GM21515 (cell line): ENCODE measurements around the gene SLC35F3.
"Not testable (repeated sequence)": the region's sequence is repeated elsewhere in the genome, so short reads cannot be mapped to it uniquely, and the experiment has no call there.

Experiments used
- ATAC-seq: cut with Tn5 transposase; IDR thresholded peaks from one replicate; pipeline ENCODE4 v1.9.1; 2021; ENCODE audit not compliant: unreplicated experiment

SLC35F3 gene

GRCh38 chr1:234136073-234136472 lies 231.6 kb downstream of the SLC35F3 start:
- no peak for ATAC-seq

DNA sequence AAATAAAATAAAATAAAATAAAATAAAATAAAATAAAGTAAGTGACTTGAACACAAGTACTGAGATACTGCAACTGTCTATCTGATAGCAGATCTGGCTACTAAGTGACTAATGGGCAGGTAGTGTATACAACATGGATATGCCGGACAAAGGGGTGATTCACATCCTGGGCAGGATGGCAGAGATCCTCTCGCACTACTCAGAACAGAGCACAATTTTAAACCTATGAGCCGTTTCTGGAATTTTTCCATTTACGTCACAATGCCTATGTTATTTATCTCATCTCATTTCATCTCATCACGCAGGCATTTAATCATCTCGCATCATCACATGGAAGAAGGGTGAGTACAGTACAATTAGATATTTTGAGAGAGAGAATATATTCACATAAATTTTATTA lies 235.5 kb downstream of the SLC35F3 start:
- ATAC-seq: no peak

DNA sequence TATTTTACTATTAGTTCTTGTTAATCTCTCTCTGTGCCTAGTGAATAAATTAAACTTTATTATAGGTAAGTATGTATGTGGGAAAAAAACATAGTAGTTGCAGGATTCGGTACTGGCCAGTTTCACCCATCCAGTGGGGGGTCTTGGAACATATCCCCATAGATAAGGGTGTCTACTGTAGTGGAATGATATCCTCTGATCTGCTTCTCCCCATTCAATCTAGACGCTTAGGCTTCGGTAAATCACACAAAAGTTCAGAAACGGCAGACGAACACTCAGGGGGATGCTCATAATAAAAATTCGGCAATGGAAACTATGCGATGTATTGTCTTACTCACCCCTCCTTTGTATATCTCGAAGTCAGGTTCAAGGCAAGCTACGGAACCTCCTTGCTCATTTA lies 235.9 kb downstream of the SLC35F3 start:
- ATAC-seq: no peak

- ATAC-seq: no peak
These were observed 236.5 kb downstream of the SLC35F3 start for GRCh38 chr1:234141006-234141405.

DNA sequence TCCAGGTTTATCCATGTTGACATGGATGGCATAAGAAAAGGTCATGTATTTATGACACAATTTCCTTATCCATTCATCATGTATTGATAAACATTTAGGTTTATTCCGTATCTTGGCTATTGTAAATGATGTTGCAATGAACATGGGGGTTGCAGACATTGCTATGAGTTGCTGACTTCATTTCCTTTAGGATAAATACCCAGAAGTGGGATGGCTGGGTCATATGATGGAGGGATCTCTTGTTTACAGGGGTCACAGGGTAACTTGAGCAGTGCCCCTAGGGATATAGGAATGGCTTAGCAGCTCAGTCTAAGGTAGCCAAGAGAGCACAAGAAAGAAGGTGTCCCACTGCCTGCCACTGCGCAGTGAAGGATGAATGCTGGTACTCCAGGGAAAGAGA lies 239.2 kb downstream of the SLC35F3 start:
- no peak for ATAC-seq

GRCh38 chr1:234144901-234145300 lies 240.4 kb downstream of the SLC35F3 start:
- no peak for ATAC-seq

GRCh38 chr1:234148350-234148749 lies 243.9 kb downstream of the SLC35F3 start:
- no peak for ATAC-seq

DNA sequence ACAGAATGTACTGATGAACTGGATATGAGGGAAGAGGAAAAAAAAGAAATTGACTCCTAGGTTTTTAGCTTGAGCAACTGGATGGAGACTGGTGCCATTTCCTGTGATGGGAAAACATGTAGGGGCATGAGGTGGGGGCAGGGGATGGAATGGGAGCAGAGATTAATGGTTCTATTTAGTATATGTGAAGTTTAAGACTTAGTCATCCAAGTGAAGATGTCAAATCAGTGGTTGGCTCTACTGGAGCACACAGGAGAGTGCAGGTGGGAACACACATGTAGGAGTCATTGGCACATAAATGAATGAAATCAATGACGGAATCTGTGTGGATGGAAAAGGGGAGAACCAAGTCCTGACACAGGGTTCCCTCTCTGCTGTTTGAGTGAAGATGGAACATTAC lies 244.3 kb downstream of the SLC35F3 start:
- ATAC-seq: no peak

GRCh38 chr1:234149217-234149616 lies 244.7 kb downstream of the SLC35F3 start:
- no peak for ATAC-seq

DNA sequence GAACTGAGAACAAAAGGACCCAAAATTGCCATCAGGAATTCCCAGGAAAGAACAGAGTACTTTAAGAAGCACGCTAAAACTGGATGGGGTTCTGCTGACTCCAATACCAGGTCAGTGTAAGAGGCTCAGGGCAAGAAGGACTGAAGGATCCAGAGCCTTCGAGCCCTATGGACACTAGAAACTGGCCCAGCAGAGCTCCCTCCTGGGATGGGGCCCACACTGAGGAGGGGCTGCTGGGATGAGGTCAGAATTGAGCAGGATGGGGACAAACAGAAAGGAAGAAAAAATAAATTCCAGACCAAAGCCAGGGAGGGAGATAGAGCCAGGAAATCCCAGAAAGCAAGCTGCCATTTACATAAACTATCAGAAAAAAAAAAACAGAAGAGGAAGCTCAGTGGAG lies 246.4 kb downstream of the SLC35F3 start:
- ATAC-seq: no peak

DNA sequence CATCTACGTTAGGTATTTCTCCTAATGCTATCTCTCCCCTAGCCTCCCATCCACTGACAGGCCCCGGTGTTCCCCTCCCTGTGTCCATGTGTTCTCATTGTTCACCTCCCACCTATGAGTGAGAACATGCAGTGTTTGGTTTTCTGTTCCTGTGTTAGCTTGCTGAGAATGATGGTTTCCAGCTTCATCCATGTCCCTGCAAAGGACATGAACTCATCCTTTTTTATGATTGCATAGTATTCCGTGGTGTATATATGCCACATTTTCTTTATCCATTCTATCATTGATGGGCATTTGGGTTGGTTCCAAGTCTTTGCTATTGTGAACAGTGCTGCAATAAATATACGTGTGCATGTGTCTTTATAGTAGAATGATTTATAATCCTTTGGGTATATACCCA lies 247.9 kb downstream of the SLC35F3 start:
- not testable (repeated sequence) for ATAC-seq

GRCh38 chr1:234154320-234155251 lies 250.1 kb downstream of the SLC35F3 start:
- no peak for ATAC-seq

DNA sequence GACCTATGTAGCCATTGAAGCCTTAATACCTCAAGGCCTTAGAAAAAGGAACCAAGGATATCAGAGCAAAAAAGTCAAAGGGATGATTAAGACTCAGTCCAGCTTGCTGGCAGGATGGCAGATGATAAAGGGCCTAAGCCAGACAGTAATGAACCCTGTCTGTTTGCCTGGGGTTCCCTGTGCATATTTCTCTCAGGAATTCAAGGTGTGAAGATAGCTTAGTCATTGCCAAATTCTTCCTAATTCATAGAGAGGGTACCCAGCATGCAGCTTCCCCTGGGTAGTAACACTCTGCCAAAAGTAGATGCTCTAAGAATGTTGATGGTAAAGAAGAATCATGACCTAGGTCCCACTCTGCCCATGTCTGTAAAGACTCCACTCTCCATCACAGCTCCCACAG lies 258.2 kb downstream of the SLC35F3 start:
- ATAC-seq: no peak

GRCh38 chr1:234163267-234163919 lies 258.9 kb downstream of the SLC35F3 start:
- no peak for ATAC-seq

GRCh38 chr1:234164098-234164709 lies 259.7 kb downstream of the SLC35F3 start:
- ATAC-seq: no peak

DNA sequence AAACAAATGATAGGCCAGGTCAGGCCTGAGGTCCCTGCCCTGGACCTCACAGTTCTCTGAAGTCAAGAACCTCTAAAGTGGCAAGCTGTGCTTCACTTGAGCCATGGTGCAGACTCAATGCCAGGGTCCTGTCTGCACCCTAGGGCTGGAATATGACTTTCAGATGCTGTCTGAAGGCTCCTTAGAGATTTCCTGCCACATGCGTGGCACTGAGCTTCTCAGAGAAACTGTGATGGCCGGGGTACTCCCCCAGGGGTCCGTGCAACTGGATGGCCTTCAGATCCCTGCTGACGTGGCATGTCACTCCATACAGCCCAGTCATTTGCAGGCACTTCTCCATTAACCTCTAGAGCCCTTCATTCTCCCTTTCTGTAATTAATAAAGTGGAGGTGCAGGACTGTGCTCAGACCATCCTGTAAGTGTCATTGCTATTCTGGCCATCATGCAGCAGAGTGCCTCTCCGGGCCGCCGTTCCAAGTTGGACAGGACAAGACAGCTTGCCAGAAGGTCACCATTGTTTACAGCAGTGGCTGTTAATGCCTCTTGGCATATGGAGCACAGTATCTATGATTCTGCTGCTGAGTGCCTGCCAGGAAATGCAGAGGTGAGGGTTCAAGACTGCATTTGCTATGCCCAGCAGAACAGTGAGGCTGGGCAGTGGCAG lies 263.7 kb downstream of the SLC35F3 start:
- no peak for ATAC-seq

GRCh38 chr1:234169161-234169849 lies 264.8 kb downstream of the SLC35F3 start:
- ATAC-seq: no peak

DNA sequence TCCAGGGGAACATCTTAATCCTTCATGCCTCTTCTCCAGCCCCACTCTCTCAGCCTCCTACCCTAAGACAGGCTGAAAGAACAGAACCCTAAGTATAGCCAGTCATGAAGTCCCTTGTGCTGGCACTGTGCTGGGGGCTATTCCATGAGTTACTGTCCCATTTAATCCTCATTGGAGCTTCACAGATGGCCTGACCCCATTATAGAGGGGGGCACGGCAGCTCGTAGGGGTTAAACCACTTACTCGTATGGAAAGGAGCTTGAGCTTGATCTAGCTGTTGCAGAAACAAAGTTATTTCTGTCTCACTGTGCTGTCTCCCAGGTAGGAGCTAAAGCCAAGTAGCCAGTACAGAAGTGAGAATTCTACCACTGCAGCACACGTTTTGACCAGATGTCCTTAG lies 265.6 kb downstream of the SLC35F3 start:
- no peak for ATAC-seq

DNA sequence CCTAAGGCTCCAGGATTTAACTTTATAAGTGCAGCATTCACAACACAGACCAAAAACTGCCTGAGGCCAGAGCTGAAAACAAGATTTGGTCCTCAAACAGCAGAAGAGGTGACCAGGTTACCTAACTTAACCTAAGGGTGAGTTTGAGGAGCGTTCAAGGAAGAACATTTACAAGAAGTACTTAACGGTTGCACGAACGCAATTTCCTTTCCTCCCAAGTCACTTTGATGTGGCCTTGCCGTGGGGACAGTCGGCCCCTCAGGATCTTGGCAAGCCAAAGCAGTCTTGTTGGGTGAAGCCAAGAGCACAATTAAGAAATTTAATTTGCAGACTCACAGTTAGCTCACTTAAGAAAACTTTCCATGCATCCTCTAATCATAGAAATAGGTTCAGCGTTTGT lies 266.1 kb downstream of the SLC35F3 start:
- no peak for ATAC-seq

DNA sequence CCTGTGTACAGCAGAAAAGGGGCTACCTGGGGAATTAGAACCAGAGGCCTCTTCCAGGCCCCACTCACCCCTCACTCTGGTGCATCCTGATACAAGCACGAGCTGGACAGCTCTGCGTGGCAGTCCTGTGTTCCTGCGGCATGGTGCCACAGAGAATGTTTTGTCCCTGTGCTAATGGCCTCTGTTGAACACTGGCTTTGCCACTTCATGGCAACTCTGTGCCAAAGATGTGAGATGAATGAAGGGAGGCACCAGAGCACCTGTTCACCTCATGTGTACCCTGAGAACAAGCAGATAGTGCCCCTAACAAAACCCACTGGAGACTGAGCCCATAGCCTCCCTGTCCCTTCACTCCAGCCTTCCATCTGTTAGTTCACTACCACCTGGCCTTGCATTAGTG lies 269.5 kb downstream of the SLC35F3 start:
- ATAC-seq: no peak

DNA sequence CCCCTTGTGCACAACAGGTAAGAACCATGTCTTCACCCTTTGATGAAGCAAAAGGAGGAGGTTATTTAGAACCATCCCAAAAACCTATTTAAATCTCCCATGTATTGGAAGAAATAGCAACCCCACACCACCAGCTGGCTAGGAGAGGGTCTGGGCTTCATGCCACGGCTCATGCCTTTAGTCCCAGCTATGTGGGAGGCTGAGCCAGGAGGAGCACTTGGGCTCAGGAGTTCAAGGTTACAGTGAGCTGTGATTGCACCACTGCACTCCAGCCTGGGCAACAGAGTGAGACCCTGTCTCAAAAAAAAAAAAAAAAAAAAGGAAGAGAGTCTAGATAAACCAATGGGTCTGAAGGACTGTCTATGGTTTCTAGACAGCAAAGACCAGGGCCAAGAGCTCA lies 270.9 kb downstream of the SLC35F3 start:
- no peak for ATAC-seq
